HL-60 (cell line): Measurements from ENCODE around the gene PSMB11.

ENCODE experiments used
- DNase-seq, 2 experiments: peaks; one replicate each; pipeline ENCODE4 v3.0.0-alpha.2; 2010 to 2020; ENCODE audit warnings: low read depth in 1 of 2, low spot score in 1 of 2
- H3K27ac ChIP-seq: fragments of 250-450 bp; sonication (Bioruptor Pico); replicated peaks from 2 replicates; pipeline ENCODE4 v1.5.1; 2020; ENCODE audit warnings: mild to moderate bottlenecking, moderate library complexity
- H3K27me3 ChIP-seq: fragments of 250-450 bp; sonication (Bioruptor Pico); 2 replicates; pipeline ENCODE4 v1.5.1; 2021; ENCODE audit warnings: mild to moderate bottlenecking, moderate library complexity; ENCODE audit not compliant: insufficient read depth, poor library complexity, severe bottlenecking
- H3K4me3 ChIP-seq: replicated peaks from 2 replicates; pipeline ENCODE4 v1.5.1; 2011; ENCODE audit warnings: mild to moderate bottlenecking, control low read depth, low read length; ENCODE audit not compliant: insufficient read depth
- GABPA ChIP-seq: IDR thresholded peaks from 2 replicates; pipeline ENCODE4 v1.6.1; 2012; ENCODE audit warnings: low read depth
- POLR2AphosphoS5 ChIP-seq: IDR thresholded peaks from 2 replicates; pipeline ENCODE4 v1.6.1; 2012; ENCODE audit warnings: low read depth
- SPI1 ChIP-seq: IDR thresholded peaks from 2 replicates; pipeline ENCODE4 v1.6.1; 2012; ENCODE audit warnings: low read depth, mild to moderate bottlenecking, borderline replicate concordance
- TF ChIP-seq, protein P1 (sequence below): IDR thresholded peaks from one replicate; pipeline ENCODE4 v1.5.1; 2011; ENCODE audit warnings: low read length, control low read depth, inconsistent platforms; ENCODE audit not compliant: insufficient read depth
- TF ChIP-seq, protein P2 (sequence below): IDR thresholded peaks from 2 replicates; pipeline ENCODE4 v1.6.1; 2012; ENCODE audit warnings: low read depth; ENCODE audit not compliant: insufficient replicate concordance

The PSMB11 gene

DNA sequence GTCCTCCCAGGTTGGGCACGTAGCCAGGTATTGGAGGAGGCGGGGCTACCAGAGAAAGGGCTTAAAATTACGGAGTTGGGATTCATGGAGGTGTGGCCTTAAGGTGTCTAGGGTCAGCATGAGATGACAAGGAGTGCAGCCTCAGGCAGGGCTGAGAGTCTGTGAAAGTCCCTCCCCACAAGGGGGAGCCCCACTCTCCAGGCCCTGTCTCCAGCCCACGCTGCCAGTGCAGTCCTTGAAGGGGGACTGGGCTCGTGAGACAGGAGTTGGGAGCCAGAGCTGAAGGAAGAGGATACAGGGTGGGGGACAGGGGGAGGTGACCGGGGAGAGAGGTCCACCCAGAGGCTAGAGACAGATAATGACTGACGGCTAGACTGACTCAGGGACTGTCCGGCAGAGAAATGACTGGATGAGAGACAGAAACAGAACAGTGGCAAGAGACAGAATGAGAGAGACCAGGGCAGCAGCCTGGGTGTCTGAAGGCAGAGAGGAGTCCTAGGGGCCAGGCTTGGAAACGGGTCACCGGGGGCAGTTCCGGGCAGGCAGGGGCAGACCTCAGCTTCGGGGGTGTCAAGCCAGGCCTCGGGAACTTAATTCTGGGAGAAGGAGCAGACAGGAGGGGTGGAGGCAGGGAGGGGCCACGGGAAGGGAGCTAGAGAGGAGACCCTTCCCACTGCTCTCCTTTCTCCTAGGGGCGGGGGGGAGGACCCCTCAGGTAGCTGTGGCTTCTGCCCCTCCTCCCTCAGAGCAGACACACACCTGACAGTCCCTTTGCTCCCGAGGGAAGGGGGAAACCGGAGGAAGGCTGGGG lies 14.3 kb downstream of the PSMB11 start:
- Histone ChIP-seq H3K4me3 (peak overlapping the region; percentile 63), H3K27me3 (no peaks in the 10 kb centered on the region), H3K27ac (no peak overlapping the region)
- peak; percentile 54 to 80 for DNase-seq
- TF ChIP-seq, protein P1, sequence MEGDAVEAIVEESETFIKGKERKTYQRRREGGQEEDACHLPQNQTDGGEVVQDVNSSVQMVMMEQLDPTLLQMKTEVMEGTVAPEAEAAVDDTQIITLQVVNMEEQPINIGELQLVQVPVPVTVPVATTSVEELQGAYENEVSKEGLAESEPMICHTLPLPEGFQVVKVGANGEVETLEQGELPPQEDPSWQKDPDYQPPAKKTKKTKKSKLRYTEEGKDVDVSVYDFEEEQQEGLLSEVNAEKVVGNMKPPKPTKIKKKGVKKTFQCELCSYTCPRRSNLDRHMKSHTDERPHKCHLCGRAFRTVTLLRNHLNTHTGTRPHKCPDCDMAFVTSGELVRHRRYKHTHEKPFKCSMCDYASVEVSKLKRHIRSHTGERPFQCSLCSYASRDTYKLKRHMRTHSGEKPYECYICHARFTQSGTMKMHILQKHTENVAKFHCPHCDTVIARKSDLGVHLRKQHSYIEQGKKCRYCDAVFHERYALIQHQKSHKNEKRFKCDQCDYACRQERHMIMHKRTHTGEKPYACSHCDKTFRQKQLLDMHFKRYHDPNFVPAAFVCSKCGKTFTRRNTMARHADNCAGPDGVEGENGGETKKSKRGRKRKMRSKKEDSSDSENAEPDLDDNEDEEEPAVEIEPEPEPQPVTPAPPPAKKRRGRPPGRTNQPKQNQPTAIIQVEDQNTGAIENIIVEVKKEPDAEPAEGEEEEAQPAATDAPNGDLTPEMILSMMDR = peak; percentile 87
- TF ChIP-seq, protein P2, sequence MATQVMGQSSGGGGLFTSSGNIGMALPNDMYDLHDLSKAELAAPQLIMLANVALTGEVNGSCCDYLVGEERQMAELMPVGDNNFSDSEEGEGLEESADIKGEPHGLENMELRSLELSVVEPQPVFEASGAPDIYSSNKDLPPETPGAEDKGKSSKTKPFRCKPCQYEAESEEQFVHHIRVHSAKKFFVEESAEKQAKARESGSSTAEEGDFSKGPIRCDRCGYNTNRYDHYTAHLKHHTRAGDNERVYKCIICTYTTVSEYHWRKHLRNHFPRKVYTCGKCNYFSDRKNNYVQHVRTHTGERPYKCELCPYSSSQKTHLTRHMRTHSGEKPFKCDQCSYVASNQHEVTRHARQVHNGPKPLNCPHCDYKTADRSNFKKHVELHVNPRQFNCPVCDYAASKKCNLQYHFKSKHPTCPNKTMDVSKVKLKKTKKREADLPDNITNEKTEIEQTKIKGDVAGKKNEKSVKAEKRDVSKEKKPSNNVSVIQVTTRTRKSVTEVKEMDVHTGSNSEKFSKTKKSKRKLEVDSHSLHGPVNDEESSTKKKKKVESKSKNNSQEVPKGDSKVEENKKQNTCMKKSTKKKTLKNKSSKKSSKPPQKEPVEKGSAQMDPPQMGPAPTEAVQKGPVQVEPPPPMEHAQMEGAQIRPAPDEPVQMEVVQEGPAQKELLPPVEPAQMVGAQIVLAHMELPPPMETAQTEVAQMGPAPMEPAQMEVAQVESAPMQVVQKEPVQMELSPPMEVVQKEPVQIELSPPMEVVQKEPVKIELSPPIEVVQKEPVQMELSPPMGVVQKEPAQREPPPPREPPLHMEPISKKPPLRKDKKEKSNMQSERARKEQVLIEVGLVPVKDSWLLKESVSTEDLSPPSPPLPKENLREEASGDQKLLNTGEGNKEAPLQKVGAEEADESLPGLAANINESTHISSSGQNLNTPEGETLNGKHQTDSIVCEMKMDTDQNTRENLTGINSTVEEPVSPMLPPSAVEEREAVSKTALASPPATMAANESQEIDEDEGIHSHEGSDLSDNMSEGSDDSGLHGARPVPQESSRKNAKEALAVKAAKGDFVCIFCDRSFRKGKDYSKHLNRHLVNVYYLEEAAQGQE = no peak
- TF ChIP-seq SPI1 = no peak
- TF ChIP-seq GABPA = no peak
- TF ChIP-seq POLR2AphosphoS5 = peak; percentile 21; the same call in 1 of the 2 replicates

DNA sequence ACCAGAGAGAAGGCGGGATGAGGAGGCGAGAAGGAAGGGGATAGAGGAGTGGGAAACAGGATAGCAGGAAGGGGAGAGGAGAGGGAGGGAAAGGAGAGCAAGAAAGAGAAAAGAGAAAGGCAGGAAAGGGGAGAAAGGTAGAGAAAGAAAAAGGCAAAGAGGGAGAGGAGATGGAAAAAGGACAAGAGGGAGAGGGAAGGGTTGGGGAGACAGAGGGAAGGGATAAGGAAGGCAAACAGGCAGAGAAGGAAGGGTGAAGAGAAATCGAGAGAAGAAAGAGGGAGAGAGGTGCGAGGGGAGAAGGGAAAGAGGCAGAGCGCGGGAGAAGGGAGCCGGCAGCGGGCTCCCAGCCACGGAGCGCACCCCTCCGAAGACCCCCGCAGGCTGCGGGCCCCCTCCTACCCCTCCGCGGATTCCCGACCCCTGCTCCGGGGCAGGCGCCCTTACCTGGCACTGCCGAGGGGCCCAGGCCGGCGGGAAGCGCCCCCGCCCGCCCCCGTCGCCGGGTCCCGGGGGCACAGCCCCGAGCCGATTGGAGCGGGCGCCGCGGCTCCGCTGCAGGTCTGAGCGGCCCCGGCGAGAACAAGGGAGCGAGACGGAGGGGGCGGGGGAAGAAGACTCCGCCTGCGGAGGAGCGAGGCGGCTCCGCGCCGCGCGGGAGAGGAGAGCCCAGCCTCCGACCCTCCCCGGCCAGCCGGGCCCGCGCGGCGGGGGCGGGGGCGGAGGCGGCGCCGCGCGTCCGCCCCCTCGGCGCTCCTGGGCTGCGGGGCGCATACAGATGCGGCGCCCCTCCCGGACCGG lies 15.1 kb downstream of the PSMB11 start, which contains the start of gene CDH24:
CDH24 (minus strand) TSS at position 565 of the 801 bp plus-strand sequence. CDS start 1,787 bp downstream, outside the sequence.
- peak within 1 kb of the TSS; percentile 24; the same call in 1 of the 2 replicates for H3K27ac ChIP-seq
- DNase-seq = peak in 1 of 2 experiments; percentile 74
- TF ChIP-seq GABPA = no peak
- no peak for TF ChIP-seq POLR2AphosphoS5
- TF ChIP-seq, protein P2 = no peak
- TF ChIP-seq, protein P1 = no peak
- TF ChIP-seq SPI1 = no peak
- peak within 1 kb of the TSS; percentile 63 for H3K4me3 ChIP-seq
- no peaks in the 10 kb centered on the region for H3K27me3 ChIP-seq

DNA sequence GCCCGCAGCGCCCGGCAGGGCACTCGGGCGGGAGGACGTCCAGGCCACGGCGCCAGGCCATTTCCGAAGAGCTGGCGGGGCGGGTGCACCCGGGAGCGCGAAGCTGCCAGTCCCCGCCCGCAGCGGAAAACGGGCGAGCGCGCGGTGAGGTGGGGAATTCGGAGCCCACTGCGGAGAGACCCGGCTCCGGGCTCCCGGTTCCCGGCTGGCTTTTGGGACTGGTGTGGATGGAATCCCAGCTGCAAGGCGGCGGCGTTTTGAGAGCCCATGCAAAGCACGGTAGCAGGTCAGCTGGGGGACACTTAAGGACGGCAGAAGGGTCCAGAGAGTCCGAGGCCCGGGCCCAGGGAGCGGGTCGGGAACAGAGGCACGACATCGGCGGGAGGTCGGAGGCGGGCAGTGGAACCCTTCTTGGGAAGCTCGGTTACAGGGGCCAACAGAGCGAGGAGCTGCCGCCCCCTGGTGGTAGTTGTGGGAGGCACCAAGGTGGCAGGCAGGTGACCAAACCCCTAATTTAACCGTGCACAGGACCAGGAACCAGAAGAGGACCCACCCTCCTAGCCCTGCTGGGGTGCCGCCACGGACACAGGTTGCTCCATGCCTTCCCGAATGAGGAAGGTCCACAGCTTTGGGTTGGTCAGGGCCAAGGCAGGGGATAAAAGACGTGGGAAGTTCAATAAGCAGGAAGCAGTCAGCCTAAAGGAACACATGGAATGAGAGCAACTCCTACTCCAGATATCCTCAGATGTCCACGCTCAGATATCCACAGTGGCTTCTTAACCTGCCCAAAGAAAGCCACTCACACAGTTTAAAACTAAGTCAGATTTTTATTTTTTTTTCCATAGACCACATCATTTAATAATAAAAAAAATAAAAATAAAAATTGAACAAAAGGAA lies 16.0 kb downstream of the PSMB11 start:
- TF ChIP-seq GABPA = no peak
- TF ChIP-seq, protein P1 = peak; percentile 84
- peak; percentile 88 for TF ChIP-seq POLR2AphosphoS5
- TF ChIP-seq, protein P2 = no peak
- TF ChIP-seq SPI1 = no peak
- DNase-seq = peak; percentile 80 to 89
- H3K27ac ChIP-seq = peak overlapping the region; percentile 24; the same call in 1 of the 2 replicates

More for the DNA sequence above, 16.0 kb downstream of the PSMB11 start:
- no peaks in the 10 kb centered on the region for H3K27me3 ChIP-seq
- H3K4me3 ChIP-seq = peak overlapping the region; percentile 63
